HepG2 (cell line): ENCODE measurements around the gene SEC14L1. TPM values are rescaled to one million over a fixed set of nuclear protein-coding genes. Genes with fewer than 3 reads are reported as not detected.

Experiments
- CERS6 ChIP-seq: sonication (generic); formaldehyde crosslinking; IDR thresholded peaks from 2 replicates; pipeline ENCODE4 v1.5.0; 2020; ENCODE audit warnings: missing genetic modification reagents
- CSRNP1 ChIP-seq: sonication (generic); formaldehyde crosslinking; IDR thresholded peaks from 2 replicates; pipeline ENCODE4 v1.8.1; 2023; ENCODE audit warnings: mild to moderate bottlenecking, missing genetic modification reagents
- ELF1 ChIP-seq: sonication (generic); formaldehyde crosslinking; IDR thresholded peaks from 2 replicates; pipeline ENCODE4 v1.4.0; 2020; ENCODE audit warnings: missing genetic modification reagents
- FOXK2 ChIP-seq: fragments of 450-650 bp; IDR thresholded peaks from 2 replicates; pipeline ENCODE4 v1.6.1; 2016
- HDAC2 ChIP-seq: sonication (generic); formaldehyde crosslinking; IDR thresholded peaks from 2 replicates; pipeline ENCODE4 v1.4.0; 2020; ENCODE audit warnings: missing genetic modification reagents
- HOXA3 ChIP-seq: sonication (generic); formaldehyde crosslinking; IDR thresholded peaks from 2 replicates; pipeline ENCODE4 v1.5.0; 2020; ENCODE audit warnings: missing genetic modification reagents
- MTA3 ChIP-seq: sonication (generic); formaldehyde crosslinking; IDR thresholded peaks from 2 replicates; pipeline ENCODE4 v1.4.0; 2020; ENCODE audit warnings: missing genetic modification reagents
- NR3C1 ChIP-seq: sonication (generic); formaldehyde crosslinking; IDR thresholded peaks from 2 replicates; pipeline ENCODE4 v1.4.0; 2020; ENCODE audit warnings: missing genetic modification reagents
- SNAI1 ChIP-seq: sonication (generic); formaldehyde crosslinking; IDR thresholded peaks from 2 replicates; pipeline ENCODE4 v1.5.0; 2020; ENCODE audit warnings: mild to moderate bottlenecking, missing genetic modification reagents, borderline replicate concordance
- SOX6 ChIP-seq, 2 experiments: fragments of 450-650 bp in 1 of 2; sonication (generic) in 1 of 2; formaldehyde crosslinking in 1 of 2; IDR thresholded peaks; 2 replicates each; pipeline versions ENCODE4 v1.4.0 to v1.6.1; 2017 to 2020; ENCODE audit warnings: antibody characterized with exemption in 1 of 2, mild to moderate bottlenecking in 1 of 2, missing genetic modification reagents in 1 of 2
- SPEN ChIP-seq: sonication (generic); formaldehyde crosslinking; IDR thresholded peaks from 2 replicates; pipeline ENCODE4 v1.5.1; 2020; ENCODE audit warnings: low read depth, mild to moderate bottlenecking, missing genetic modification reagents
- STAG1 ChIP-seq: sonication (generic); formaldehyde crosslinking; IDR thresholded peaks from 2 replicates; pipeline ENCODE4 v1.4.0; 2020; ENCODE audit warnings: missing genetic modification reagents
- THRA ChIP-seq: sonication (generic); formaldehyde crosslinking; IDR thresholded peaks from 2 replicates; pipeline ENCODE4 v1.4.0; 2020; ENCODE audit warnings: missing genetic modification reagents, borderline replicate concordance
- ZBTB39 ChIP-seq: sonication (generic); formaldehyde crosslinking; IDR thresholded peaks from 2 replicates; pipeline ENCODE4 v1.5.0; 2020; ENCODE audit warnings: missing genetic modification reagents
- ZFX ChIP-seq: sonication (generic); formaldehyde crosslinking; IDR thresholded peaks from 2 replicates; pipeline ENCODE4 v1.4.0; 2020; ENCODE audit warnings: mild to moderate bottlenecking, low read depth, missing genetic modification reagents, moderate library complexity
- ZMAT5 ChIP-seq: sonication (generic); formaldehyde crosslinking; IDR thresholded peaks from 2 replicates; pipeline ENCODE4 v1.5.0; 2020; ENCODE audit warnings: mild to moderate bottlenecking, low read depth, missing genetic modification reagents, borderline replicate concordance
- ZNF354B ChIP-seq: sonication (generic); formaldehyde crosslinking; IDR thresholded peaks from 2 replicates; pipeline ENCODE4 v1.8.0; 2022; ENCODE audit warnings: mild to moderate bottlenecking, missing genetic modification reagents
- ZNF451 ChIP-seq: sonication (generic); formaldehyde crosslinking; IDR thresholded peaks from 2 replicates; pipeline ENCODE4 v1.5.0; 2020; ENCODE audit warnings: mild to moderate bottlenecking, missing genetic modification reagents
- ZNF564 ChIP-seq: sonication (generic); formaldehyde crosslinking; IDR thresholded peaks from 2 replicates; pipeline ENCODE4 v1.8.1; 2023; ENCODE audit warnings: mild to moderate bottlenecking, missing genetic modification reagents
- ZNF607 ChIP-seq: sonication (generic); formaldehyde crosslinking; IDR thresholded peaks from 2 replicates; pipeline ENCODE4 v1.5.1; 2020; ENCODE audit warnings: missing genetic modification reagents, mild to moderate bottlenecking, borderline replicate concordance
- ZNF704 ChIP-seq: sonication (generic); formaldehyde crosslinking; IDR thresholded peaks from 2 replicates; pipeline ENCODE4 v1.8.1; 2023; ENCODE audit warnings: mild to moderate bottlenecking, inconsistent platforms, moderate library complexity, missing genetic modification reagents, borderline replicate concordance
- ZNF768 ChIP-seq: sonication (generic); formaldehyde crosslinking; IDR thresholded peaks from 2 replicates; pipeline ENCODE4 v1.4.0; 2020; ENCODE audit warnings: missing genetic modification reagents
- ZNF772 ChIP-seq: sonication (generic); formaldehyde crosslinking; IDR thresholded peaks from 2 replicates; pipeline ENCODE4 v1.5.0; 2020; ENCODE audit warnings: mild to moderate bottlenecking, missing genetic modification reagents
- ZZZ3 ChIP-seq: sonication (generic); formaldehyde crosslinking; IDR thresholded peaks from 2 replicates; pipeline ENCODE4 v1.4.0; 2020; ENCODE audit warnings: missing genetic modification reagents, mild to moderate bottlenecking, borderline replicate concordance
- polyA plus RNA-seq, 8 experiments: library from polyadenylated mRNA; depleted of rRNA in 3 of 8; stranded (reverse) in 7 of 8; unstranded in 1 of 8; fragments of >200 nt; fragmentation: Illumina TruSeq in 4 of 8; extraction: Trizol in 4 of 8; gene quantifications; 2 replicates each; pipeline versions ENCODE4 v1.2.1 to v1.2.3, GENCODE V29; 2011 to 2016; ENCODE audit warnings: low read depth in 4 of 8, missing spikeins in 1 of 8, mixed read lengths in 1 of 8; ENCODE audit not compliant: insufficient read depth in 1 of 8
- total RNA-seq, 5 experiments: library from RNA; depleted of rRNA; stranded (reverse); fragments of >200 nt; fragmentation: Illumina TruSeq; extraction: Trizol; gene quantifications; 2 replicates each; pipeline ENCODE4 v1.2.3, GENCODE V29; 2016; ENCODE audit warnings: low read depth in 1 of 5

Gene SEC14L1
- total and polyA plus RNA-seq, 2 of the 13 experiments (the other 11 are each of a cell fraction or from before 2014, with no cell fraction given) = 26.3 to 43.9 TPM

GRCh38 chr17:77209330-77209748 lies 68.6 kb downstream of the SEC14L1 start (continued):
- TF ChIP-seq FOXK2 (no peak), ZNF607 (CRISPR knock-in tag) (no peak), ZMAT5 (no peak), ZNF768 (peak; percentile 26; the same call in 1 of the 2 replicates), CSRNP1 (CRISPR knock-in tag) (no peak), ELF1 (CRISPR knock-in tag) (0 out of 2 replicates have a peak, but pooled peaks have one; percentile 8), ZNF772 (CRISPR knock-in tag) (no peak), SNAI1 (CRISPR knock-in tag) (no peak), NR3C1 (CRISPR knock-in tag) (no peak), ZNF564 (CRISPR knock-in tag) (no peak), ZNF704 (CRISPR knock-in tag) (no peak), ZNF451 (no peak), SOX6 (IDR thresholded peaks at IDR 0.05) (no peak), SOX6 (CRISPR knock-in tag; IDR thresholded peaks at IDR 0.05) (peak; percentile 78), HOXA3 (CRISPR knock-in tag) (0 out of 2 replicates have a peak, but pooled peaks have one; percentile 14), MTA3 (CRISPR knock-in tag) (no peak), CERS6 (CRISPR knock-in tag) (no peak), ZNF354B (CRISPR knock-in tag) (no peak), ZBTB39 (CRISPR knock-in tag) (no peak), THRA (CRISPR knock-in tag) (no peak; the same call in 1 of the 2 replicates), STAG1 (no peak), HDAC2 (CRISPR knock-in tag) (no peak), ZZZ3 (CRISPR knock-in tag) (no peak), SPEN (CRISPR knock-in tag) (no peak), ZFX (peak; percentile 57; the same call in 1 of the 2 replicates)
